CD14-positive monocyte (primary cell): ENCODE measurements around the gene SBSN. TPM values are rescaled to one million over a fixed set of nuclear protein-coding genes. Genes with fewer than 3 reads are reported as not detected.

ENCODE experiments used
- DNase-seq, 3 donors: peaks; one replicate each; pipeline ENCODE4 v3.0.0-alpha.2; 2011 to 2022
- H2AFZ ChIP-seq: 2 replicates; pipeline ENCODE4 v1.6.0; 2012; ENCODE audit warnings: mild to moderate bottlenecking, low read depth, low read length, inconsistent platforms; ENCODE audit not compliant: insufficient read depth, poor library complexity, severe bottlenecking
- H3K27ac ChIP-seq, 2 donors: 1 replicate in 1 of 2; 2 replicates in 1 of 2; pipeline ENCODE4 v1.5.1; 2012 to 2013; ENCODE audit warnings: low read length in 2 of 2, control low read depth in 1 of 2, inconsistent platforms in 1 of 2, low read depth in 1 of 2, mild to moderate bottlenecking in 1 of 2
- H3K27me3 ChIP-seq, 2 donors: one replicate each; pipeline versions ENCODE4 v1.6.0 to v1.6.1; 2011 to 2013; ENCODE audit warnings: low read length in 2 of 2; ENCODE audit not compliant: control insufficient read depth in 2 of 2, insufficient read depth in 2 of 2
- H3K36me3 ChIP-seq, 2 donors: replicated peaks in 1 of 2; 1 replicate in 1 of 2; 2 replicates in 1 of 2; pipeline versions ENCODE4 v1.5.1 to v1.6.1; 2012 to 2013; ENCODE audit warnings: low read length in 2 of 2, control low read depth in 1 of 2, inconsistent platforms in 1 of 2, mild to moderate bottlenecking in 1 of 2; ENCODE audit not compliant: insufficient read depth in 2 of 2, control insufficient read depth in 1 of 2
- H3K4me1 ChIP-seq, 2 donors: 1 replicate in 1 of 2; 2 replicates in 1 of 2; pipeline versions ENCODE4 v1.5.1 to v1.6.1; 2012 to 2013; ENCODE audit warnings: low read length in 2 of 2, control low read depth in 1 of 2, inconsistent platforms in 1 of 2, mild to moderate bottlenecking in 1 of 2, moderate library complexity in 1 of 2; ENCODE audit not compliant: insufficient read depth in 2 of 2, control insufficient read depth in 1 of 2
- H3K4me2 ChIP-seq: replicated peaks from 2 replicates; pipeline ENCODE3; 2012; ENCODE audit warnings: low read length, moderate library complexity, mild to moderate bottlenecking; ENCODE audit not compliant: poor library complexity, severe bottlenecking; ENCODE audit errors: extremely low read depth
- H3K4me3 ChIP-seq, 3 experiments: fragments of 200-600 bp in 1 of 3; sonication (generic) in 1 of 3; replicated peaks in 1 of 3; 1 replicate in 2 of 3; 2 replicates in 1 of 3; pipeline ENCODE4 v1.5.1; 2011 to 2013; ENCODE audit warnings: low read length in 3 of 3, mild to moderate bottlenecking in 3 of 3, control low read depth in 2 of 3, low read depth in 2 of 3, inconsistent platforms in 1 of 3, moderate library complexity in 1 of 3
- H3K79me2 ChIP-seq: 2 replicates; pipeline ENCODE4 v1.6.0; 2012; ENCODE audit warnings: mild to moderate bottlenecking, control low read depth, inconsistent platforms, low read length, moderate library complexity; ENCODE audit not compliant: insufficient read depth
- H3K9ac ChIP-seq: 2 replicates; pipeline ENCODE4 v1.6.0; 2017; ENCODE audit warnings: low read length, mild to moderate bottlenecking; ENCODE audit not compliant: insufficient read depth, poor library complexity, severe bottlenecking
- H3K9me3 ChIP-seq, 2 donors: replicated peaks in 1 of 2; 1 replicate in 1 of 2; 2 replicates in 1 of 2; pipeline versions ENCODE4 v1.5.1 to v1.6.1; 2012 to 2013; ENCODE audit warnings: low read length in 2 of 2, control low read depth in 1 of 2; ENCODE audit not compliant: control insufficient read depth in 1 of 2, insufficient read depth in 1 of 2
- H4K20me1 ChIP-seq: 2 replicates; pipeline ENCODE4 v1.6.0; 2012; ENCODE audit warnings: mild to moderate bottlenecking, low read length, control low read depth, moderate library complexity; ENCODE audit not compliant: insufficient read depth
- H3K27ac Mint-ChIP-seq, 7 donors: one replicate each; pipeline ENCODE4 v1.8.0; 2020; ENCODE audit warnings: mild to moderate bottlenecking in 7 of 7, mixed read lengths in 7 of 7, moderate library complexity in 6 of 7, inconsistent platforms in 2 of 7
- H3K27me3 Mint-ChIP-seq, 3 donors: one replicate each; pipeline ENCODE4 v1.8.0; 2021 to 2022; ENCODE audit warnings: low read depth in 3 of 3, mild to moderate bottlenecking in 3 of 3, mixed read lengths in 3 of 3, moderate library complexity in 3 of 3, inconsistent platforms in 1 of 3
- H3K36me3 Mint-ChIP-seq, 2 donors: one replicate each; pipeline ENCODE4 v1.8.0; 2020; ENCODE audit warnings: mixed read lengths in 2 of 2, inconsistent platforms in 1 of 2, mild to moderate bottlenecking in 1 of 2
- H3K4me1 Mint-ChIP-seq: one replicate; pipeline ENCODE4 v1.8.0; 2020; ENCODE audit warnings: mild to moderate bottlenecking, mixed read lengths
- H3K4me3 Mint-ChIP-seq, 2 donors: one replicate each; pipeline ENCODE4 v1.8.0; 2020; ENCODE audit warnings: mild to moderate bottlenecking in 2 of 2, mixed read lengths in 2 of 2, moderate library complexity in 1 of 2
- H3K9me3 Mint-ChIP-seq, 7 donors: one replicate each; pipeline ENCODE4 v1.8.0; 2020 to 2022; ENCODE audit warnings: mixed read lengths in 7 of 7, mild to moderate bottlenecking in 6 of 7, moderate library complexity in 6 of 7, inconsistent platforms in 2 of 7
- CTCF ChIP-seq: fragments of 200-600 bp; IDR thresholded peaks from one replicate; pipeline ENCODE4 v1.8.0; 2022; ENCODE audit warnings: antibody characterized with exemption, mild to moderate bottlenecking
- WGBS: methylation state at CpG from one replicate; pipeline ENCODE4 v1.1.5; 2013; ENCODE audit warnings: missing lambda C conversion rate; ENCODE audit not compliant: insufficient coverage; 5-methylcytosine and 5-hydroxymethylcytosine counted together
- intact Hi-C, 2 donors: fragments of 100-400 bp; cut with micrococcal nuclease; formaldehyde crosslinking; loops; one replicate each; pipeline versions ENCODE4 v1.15.0 to v1.15.1; 2023
- polyA plus RNA-seq, 3 donors: library from polyadenylated mRNA; depleted of rRNA in 1 of 3; unstranded in 2 of 3; stranded (reverse) in 1 of 3; fragments of 300-500 nt in 2 of 3; fragments of >200 nt in 1 of 3; fragmentation: Illumina TruSeq in 2 of 3; gene quantifications; 1 replicate in 2 of 3; 2 replicates in 1 of 3; pipeline ENCODE4 v1.2.3, GENCODE V29; 2012 to 2021

SBSN gene
- polyA plus RNA-seq, 3 donors: not detected

GRCh38 chr19:35510626-35510964 is 17.5 kb downstream of the SBSN start:
- Mint-ChIP-seq H3K27ac (no peak overlapping the region), H3K4me1 (peaks cover 7% of the 10 kb centered on the region), H3K4me3 (peak overlapping the region in 1 of 2 donors; percentile 71), H3K36me3 (peaks cover 0 to 1% of the 10 kb centered on the region in 2 donors), H3K27me3 (peaks cover 55 to 72% (median 63%) of the 10 kb centered on the region in 3 donors), H3K9me3 (peaks cover 0 to 2% (median 0%) of the 10 kb centered on the region in 7 donors)
- H3K27ac ChIP-seq: no peak overlapping the region
- no peaks in the 10 kb centered on the region for H4K20me1 ChIP-seq
- no peak overlapping the region for H3K4me2 ChIP-seq
- WGBS: 18% methylated on average over 11 of the region's 15 CpGs
- no peak for DNase-seq
- H2AFZ ChIP-seq: no peak overlapping the region
- no peaks in the 10 kb centered on the region for H3K36me3 ChIP-seq
- H3K4me1 ChIP-seq: peaks cover 0 to 4% of the 10 kb centered on the region in 2 donors
- intact Hi-C loops: loop anchor here (2.0 kb wide), 1 partner anchor 206 kb away; no protein-coding TSS in a partner anchor
- H3K27me3 ChIP-seq: peaks cover 18 to 48% of the 10 kb centered on the region in 2 donors
- no peak overlapping the region for H3K4me3 ChIP-seq
- H3K9ac ChIP-seq: no peak overlapping the region
- no peaks in the 10 kb centered on the region for H3K9me3 ChIP-seq
- no peaks in the 10 kb centered on the region for H3K79me2 ChIP-seq
- peak; percentile 68 for TF ChIP-seq CTCF

GRCh38 chr19:35509861-35510625 is 18.1 kb downstream of the SBSN start:
- Histone ChIP-seq H3K4me2 (no peak overlapping the region), H3K27me3 (peaks cover 18 to 48% of the 10 kb centered on the region in 2 donors), H3K4me1 (peaks cover 0 to 4% of the 10 kb centered on the region in 2 donors), H3K9me3 (no peaks in the 10 kb centered on the region), H3K79me2 (no peaks in the 10 kb centered on the region), H2AFZ (no peak overlapping the region), H3K9ac (no peak overlapping the region), H3K27ac (no peak overlapping the region), H3K36me3 (no peaks in the 10 kb centered on the region), H3K4me3 (no peak overlapping the region), H4K20me1 (no peaks in the 10 kb centered on the region)
- DNase-seq: peak; percentile 42 to 60 (median 58)
- Mint-ChIP-seq H3K27ac (no peak overlapping the region), H3K4me1 (peaks cover 7% of the 10 kb centered on the region), H3K4me3 (peak overlapping the region in 1 of 2 donors; percentile 71), H3K27me3 (peaks cover 55 to 72% (median 63%) of the 10 kb centered on the region in 3 donors), H3K9me3 (peaks cover 0 to 2% (median 0%) of the 10 kb centered on the region in 7 donors), H3K36me3 (peaks cover 0 to 1% of the 10 kb centered on the region in 2 donors)
- under 1% methylated on average over 34 of the region's 39 CpGs for WGBS
- intact Hi-C loops: loop anchor here (2.0 kb wide), 1 partner anchor 207 kb away; no protein-coding TSS in a partner anchor
- TF ChIP-seq CTCF: peak; percentile 98
